ENCODE data around the gene PEX11A.

GRCh38 chr15:89645680-89646079, 44.9 kb downstream of the PEX11A start:
- TF ChIP-seq CTCF (conservative IDR thresholded peaks at IDR 0.05) (no peak), ZFX (IDR thresholded peaks at IDR 0.05) (no peak)
